WERI-Rb-1 (cell line): ENCODE data around the gene HTR7.
"Not testable (repeated sequence)": the region's sequence is repeated elsewhere in the genome, so short reads cannot be mapped to it uniquely, and the experiment has no call there.

ENCODE experiments used
- DNase-seq: peaks from one replicate; pipeline ENCODE4 v3.0.0-alpha.2; 2020
- H3K27ac ChIP-seq: fragments of 250-450 bp; sonication (Bioruptor Pico); 2 replicates; pipeline ENCODE4 v1.5.1; 2020; ENCODE audit warnings: mild to moderate bottlenecking, moderate library complexity
- H3K27me3 ChIP-seq: fragments of 250-450 bp; sonication (Bioruptor Pico); 2 replicates; pipeline ENCODE4 v1.5.1; 2021; ENCODE audit warnings: mild to moderate bottlenecking, low read depth, moderate library complexity; ENCODE audit not compliant: insufficient read depth, severe bottlenecking
- H3K36me3 ChIP-seq: fragments of 250-450 bp; sonication (Bioruptor Pico); 2 replicates; pipeline ENCODE4 v1.5.1; 2020; ENCODE audit warnings: mild to moderate bottlenecking, moderate library complexity
- H3K4me3 ChIP-seq: 2 replicates; pipeline ENCODE4 v1.5.1; 2011; ENCODE audit warnings: low read depth, mild to moderate bottlenecking, control low read depth, low read length
- H3K9me3 ChIP-seq: fragments of 250-450 bp; sonication (Bioruptor Pico); 2 replicates; pipeline ENCODE4 v1.5.1; 2021; ENCODE audit warnings: mild to moderate bottlenecking, moderate library complexity; ENCODE audit not compliant: severe bottlenecking
- CTCF ChIP-seq: IDR thresholded peaks from 2 replicates; pipeline ENCODE4 v1.5.1; 2011; ENCODE audit warnings: low read depth, mild to moderate bottlenecking, control low read depth, inconsistent platforms, low read length

Gene HTR7

GRCh38 chr10:90813594-90814365, 44.1 kb downstream of the HTR7 start:
- H3K36me3 ChIP-seq = no peaks in the 10 kb centered on the region
- no peak for DNase-seq
- no peak for TF ChIP-seq CTCF
- H3K27ac ChIP-seq = no peak overlapping the region
- H3K9me3 ChIP-seq = peaks cover 3% of the 10 kb centered on the region
- H3K4me3 ChIP-seq = no peak overlapping the region
- H3K27me3 ChIP-seq = no peaks in the 10 kb centered on the region

- not testable (repeated sequence) for H3K36me3 ChIP-seq, H3K4me3 ChIP-seq, H3K27ac ChIP-seq, DNase-seq, H3K27me3 ChIP-seq, H3K9me3 ChIP-seq
Measured at GRCh38 chr10:90807106-90807505, 50.7 kb downstream of the HTR7 start.

GRCh38 chr10:90806677-90807076, 51.2 kb downstream of the HTR7 start:
- TF ChIP-seq CTCF = no peak
- Histone ChIP-seq H3K27me3 (no peaks in the 10 kb centered on the region), H3K36me3 (no peaks in the 10 kb centered on the region), H3K27ac (no peak overlapping the region), H3K9me3 (no peaks in the 10 kb centered on the region), H3K4me3 (no peak overlapping the region)
- no peak for DNase-seq

- Histone ChIP-seq H3K36me3 (no peaks in the 10 kb centered on the region), H3K27ac (no peak overlapping the region), H3K4me3 (no peak overlapping the region), H3K9me3 (no peaks in the 10 kb centered on the region), H3K27me3 (no peaks in the 10 kb centered on the region)
- DNase-seq = no peak
- no peak for TF ChIP-seq CTCF
Measured at GRCh38 chr10:90805206-90805605, 52.6 kb downstream of the HTR7 start.

- no peak for DNase-seq
- H3K9me3 ChIP-seq = no peaks in the 10 kb centered on the region
- no peak overlapping the region for H3K4me3 ChIP-seq
- no peaks in the 10 kb centered on the region for H3K36me3 ChIP-seq
- no peak overlapping the region for H3K27ac ChIP-seq
- no peaks in the 10 kb centered on the region for H3K27me3 ChIP-seq
- TF ChIP-seq CTCF = no peak
Measured at GRCh38 chr10:90804354-90804753, 53.5 kb downstream of the HTR7 start.

- H3K4me3 ChIP-seq = no peak overlapping the region
- no peaks in the 10 kb centered on the region for H3K9me3 ChIP-seq
- no peaks in the 10 kb centered on the region for H3K36me3 ChIP-seq
- no peak overlapping the region for H3K27ac ChIP-seq
- no peak for DNase-seq
- TF ChIP-seq CTCF = no peak
- no peaks in the 10 kb centered on the region for H3K27me3 ChIP-seq
Measured at GRCh38 chr10:90801608-90802007, 56.2 kb downstream of the HTR7 start.
